Mesendoderm (in vitro differentiated cells): Measurements from ENCODE around the gene SUFU. TPM values are rescaled to one million over a fixed set of nuclear protein-coding genes. Genes with fewer than 3 reads are reported as not detected.

Experiments used
- DNase-seq: peaks from one replicate; pipeline ENCODE4 v3.0.0; 2013
- H2AK5ac ChIP-seq: 2 replicates; pipeline ENCODE4 v1.6.1; 2013; ENCODE audit warnings: low read length, inconsistent platforms
- H2BK120ac ChIP-seq: 2 replicates; pipeline ENCODE4 v1.6.1; 2013; ENCODE audit warnings: low read depth, mild to moderate bottlenecking, low read length, moderate library complexity, mixed read lengths
- H2BK15ac ChIP-seq: replicated peaks from 2 replicates; pipeline ENCODE4 v1.6.1; 2013; ENCODE audit warnings: low read depth, mild to moderate bottlenecking, moderate library complexity
- H2BK5ac ChIP-seq: 2 replicates; pipeline ENCODE4 v1.6.1; 2013; ENCODE audit warnings: low read length, inconsistent platforms
- H3K18ac ChIP-seq: 2 replicates; pipeline ENCODE4 v1.6.1; 2013; ENCODE audit warnings: mild to moderate bottlenecking, low read length, mixed read lengths
- H3K23ac ChIP-seq: one replicate; pipeline ENCODE4 v1.6.1; 2013; ENCODE audit warnings: low read length
- H3K27ac ChIP-seq: 2 replicates; pipeline ENCODE4 v1.5.1; 2013; ENCODE audit warnings: low read depth, mild to moderate bottlenecking, inconsistent platforms, low read length, moderate library complexity
- H3K27me3 ChIP-seq: 2 replicates; pipeline ENCODE4 v1.6.1; 2013; ENCODE audit warnings: low read length, control low read depth, mild to moderate bottlenecking, inconsistent platforms; ENCODE audit not compliant: insufficient read depth, poor library complexity
- H3K36me3 ChIP-seq: 2 replicates; pipeline ENCODE4 v1.6.1; 2013; ENCODE audit warnings: low read length, inconsistent platforms; ENCODE audit not compliant: control insufficient read depth, insufficient read depth
- H3K4ac ChIP-seq: one replicate; pipeline ENCODE4 v1.6.1; 2013; ENCODE audit warnings: low read depth, mild to moderate bottlenecking, low read length, moderate library complexity
- H3K4me1 ChIP-seq: 2 replicates; pipeline ENCODE4 v1.6.1; 2013; ENCODE audit warnings: low read depth, low read length, inconsistent platforms; ENCODE audit not compliant: control insufficient read depth
- H3K4me2 ChIP-seq: 2 replicates; pipeline ENCODE4 v1.6.1; 2013; ENCODE audit warnings: low read length
- H3K4me3 ChIP-seq: 2 replicates; pipeline ENCODE4 v1.5.1; 2013; ENCODE audit warnings: mild to moderate bottlenecking, low read length
- H3K56ac ChIP-seq: one replicate; pipeline ENCODE4 v1.6.1; 2013; ENCODE audit warnings: low read length
- H3K79me1 ChIP-seq: 2 replicates; pipeline ENCODE4 v1.6.1; 2013; ENCODE audit warnings: low read length, inconsistent platforms
- H3K79me2 ChIP-seq: 2 replicates; pipeline ENCODE4 v1.6.1; 2013; ENCODE audit warnings: mild to moderate bottlenecking, low read length; ENCODE audit not compliant: control insufficient read depth, insufficient read depth
- H3K9ac ChIP-seq: 2 replicates; pipeline ENCODE4 v1.6.1; 2013; ENCODE audit warnings: low read length, inconsistent platforms
- H4K5ac ChIP-seq: one replicate; pipeline ENCODE4 v1.6.1; 2013; ENCODE audit warnings: low read length
- H4K8ac ChIP-seq: one replicate; pipeline ENCODE4 v1.6.1; 2013; ENCODE audit warnings: low read depth, mild to moderate bottlenecking, control low read depth, low read length, moderate library complexity
- WGBS: extraction: QIAGEN DNeasy Blood & Tissue Kit; methylation state at CpG from one replicate; pipeline ENCODE4 v1.1.7; 2013; ENCODE audit warnings: low lambda C conversion rate, missing lambda C conversion rate; ENCODE audit not compliant: insufficient coverage; ENCODE audit errors: extremely low coverage; 5-methylcytosine and 5-hydroxymethylcytosine counted together
- small RNA-seq: library from polyadenylated mRNA; stranded (forward); fragments of <200 nt; extraction: miRNeasy Mini kit (QIAGEN cat#:217004); gene quantifications from one replicate; pipeline ENCODE3, GENCODE V24; 2013; ENCODE audit not compliant: insufficient read depth

SUFU gene

DNA sequence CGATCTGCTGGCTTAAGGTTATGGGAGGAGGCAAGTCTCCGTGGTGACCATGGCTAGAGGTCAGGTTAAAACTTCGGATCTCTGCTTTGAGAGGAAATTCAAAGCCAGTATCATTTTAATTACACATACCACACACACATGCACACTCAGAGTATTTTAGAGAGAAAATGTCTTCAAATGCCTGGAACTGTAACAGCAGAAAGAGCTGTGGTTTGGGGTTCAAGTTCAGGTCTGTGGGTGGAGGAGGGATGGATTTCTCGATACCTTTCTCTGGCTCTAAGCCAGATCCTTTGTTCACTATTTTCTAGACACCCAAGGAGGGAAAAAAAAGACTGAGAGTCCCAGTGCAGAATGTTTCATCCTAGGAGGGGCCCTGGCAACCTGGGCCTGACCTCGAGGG lies 177.9 kb downstream of the SUFU start:
- WGBS: no CpG with 5 or more reads among the region's 5 CpGs
- no peak overlapping the region for H3K56ac ChIP-seq

DNA sequence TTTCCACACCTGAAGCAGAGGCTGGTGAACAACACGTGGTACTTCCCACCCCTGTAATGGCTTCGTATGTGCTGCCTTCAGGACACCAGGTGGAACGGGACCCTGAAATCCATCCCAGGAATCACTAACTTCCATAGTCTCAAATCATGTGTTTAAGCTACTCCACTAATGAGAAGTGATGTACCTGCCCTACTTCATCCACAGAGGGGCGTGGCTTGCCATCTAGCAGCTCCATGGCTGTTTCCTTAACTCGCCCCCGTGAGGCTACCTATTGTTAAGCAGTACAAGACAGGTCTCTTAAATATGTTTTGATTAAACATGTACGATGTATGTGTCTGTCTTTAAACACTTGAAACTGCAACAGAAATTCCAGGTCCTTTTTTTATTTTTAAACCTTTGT lies 178.6 kb downstream of the SUFU start:
- H3K27me3 ChIP-seq: no peaks in the 10 kb centered on the region
- H3K23ac ChIP-seq: no peak overlapping the region
- no peak overlapping the region for H3K56ac ChIP-seq
- no peaks in the 10 kb centered on the region for H3K79me2 ChIP-seq
- H2AK5ac ChIP-seq: no peak overlapping the region
- peaks cover 3% of the 10 kb centered on the region for H3K4me1 ChIP-seq
- no peak overlapping the region for H2BK120ac ChIP-seq
- H4K5ac ChIP-seq: no peak overlapping the region
- H3K9ac ChIP-seq: no peak overlapping the region
- no peak overlapping the region for H2BK5ac ChIP-seq
- H3K4me3 ChIP-seq: no peak overlapping the region
- no peak overlapping the region for H4K8ac ChIP-seq
- no peak overlapping the region for H3K27ac ChIP-seq
- no peaks in the 10 kb centered on the region for H3K36me3 ChIP-seq
- no peaks in the 10 kb centered on the region for H3K79me1 ChIP-seq
- DNase-seq: no peak
- H3K18ac ChIP-seq: no peak overlapping the region
- H2BK15ac ChIP-seq: no peak overlapping the region
- no CpG with 5 or more reads among the region's 7 CpGs for WGBS
- no peak overlapping the region for H3K4ac ChIP-seq
- no peak overlapping the region for H3K4me2 ChIP-seq

More for the DNA sequence above, 177.9 kb downstream of the SUFU start:
- no peak overlapping the region for H3K18ac ChIP-seq
- no peak overlapping the region for H3K23ac ChIP-seq
- H3K4me2 ChIP-seq: no peak overlapping the region
- no peak for DNase-seq
- H3K27me3 ChIP-seq: no peaks in the 10 kb centered on the region
- no peak overlapping the region for H2AK5ac ChIP-seq
- no peak overlapping the region for H3K27ac ChIP-seq
- no peaks in the 10 kb centered on the region for H3K79me2 ChIP-seq
- no peak overlapping the region for H2BK120ac ChIP-seq
- no peaks in the 10 kb centered on the region for H3K36me3 ChIP-seq
- no peak overlapping the region for H2BK5ac ChIP-seq
- no peak overlapping the region for H4K5ac ChIP-seq
- no peak overlapping the region for H3K4me3 ChIP-seq
- H2BK15ac ChIP-seq: no peak overlapping the region
- no peak overlapping the region for H3K9ac ChIP-seq
- H3K79me1 ChIP-seq: no peaks in the 10 kb centered on the region
- H3K4ac ChIP-seq: no peak overlapping the region
- no peak overlapping the region for H4K8ac ChIP-seq
- H3K4me1 ChIP-seq: peaks cover 3% of the 10 kb centered on the region

DNA sequence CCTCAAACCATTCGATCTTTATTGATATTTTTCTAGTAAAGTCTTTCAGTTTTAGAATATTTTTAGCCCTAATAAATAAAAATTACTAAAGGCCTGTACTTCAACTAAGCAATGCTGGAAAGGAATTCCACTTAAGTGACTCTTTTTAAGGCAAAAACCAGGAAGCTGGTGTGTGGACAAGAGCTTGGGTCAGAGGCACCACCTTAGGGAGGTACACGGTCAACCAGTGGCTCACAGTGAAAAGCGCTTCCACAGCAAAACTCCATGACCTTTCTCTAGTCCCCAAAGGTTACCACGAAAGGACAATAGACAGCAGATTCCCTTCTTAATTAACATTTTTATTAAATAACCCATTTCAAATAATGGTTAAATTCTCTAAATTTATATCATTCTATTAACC lies 179.2 kb downstream of the SUFU start:
- H3K36me3 ChIP-seq: no peaks in the 10 kb centered on the region
- no peak overlapping the region for H2BK120ac ChIP-seq
- no peak overlapping the region for H3K23ac ChIP-seq
- no peak for DNase-seq
- no peak overlapping the region for H3K9ac ChIP-seq
- H3K79me2 ChIP-seq: no peaks in the 10 kb centered on the region
- no peak overlapping the region for H3K27ac ChIP-seq
- no peak overlapping the region for H3K4me3 ChIP-seq
- no peak overlapping the region for H3K4me2 ChIP-seq
- no CpG with 5 or more reads among the region's 4 CpGs for WGBS
- H3K56ac ChIP-seq: no peak overlapping the region
- H2BK15ac ChIP-seq: no peak overlapping the region
- no peaks in the 10 kb centered on the region for H3K27me3 ChIP-seq
- no peaks in the 10 kb centered on the region for H3K79me1 ChIP-seq
- H4K5ac ChIP-seq: no peak overlapping the region
- H3K18ac ChIP-seq: no peak overlapping the region
- no peak overlapping the region for H4K8ac ChIP-seq
- no peak overlapping the region for H2BK5ac ChIP-seq
- H2AK5ac ChIP-seq: no peak overlapping the region
- H3K4me1 ChIP-seq: peaks cover under 1% of the 10 kb centered on the region
- no peak overlapping the region for H3K4ac ChIP-seq

Small RNAs within 50 kb of the gene (small RNA-seq; reads per million reads assigned to genes)
- gene RNU6-43P: not detected
